ENCODE results near the gene NANS. TPM values are rescaled to one million over a fixed set of nuclear protein-coding genes. Genes with fewer than 3 reads are reported as not detected.

The NANS gene
- total RNA-seq, 1 experiment from 2014 or later = 57.9 TPM

DNA sequence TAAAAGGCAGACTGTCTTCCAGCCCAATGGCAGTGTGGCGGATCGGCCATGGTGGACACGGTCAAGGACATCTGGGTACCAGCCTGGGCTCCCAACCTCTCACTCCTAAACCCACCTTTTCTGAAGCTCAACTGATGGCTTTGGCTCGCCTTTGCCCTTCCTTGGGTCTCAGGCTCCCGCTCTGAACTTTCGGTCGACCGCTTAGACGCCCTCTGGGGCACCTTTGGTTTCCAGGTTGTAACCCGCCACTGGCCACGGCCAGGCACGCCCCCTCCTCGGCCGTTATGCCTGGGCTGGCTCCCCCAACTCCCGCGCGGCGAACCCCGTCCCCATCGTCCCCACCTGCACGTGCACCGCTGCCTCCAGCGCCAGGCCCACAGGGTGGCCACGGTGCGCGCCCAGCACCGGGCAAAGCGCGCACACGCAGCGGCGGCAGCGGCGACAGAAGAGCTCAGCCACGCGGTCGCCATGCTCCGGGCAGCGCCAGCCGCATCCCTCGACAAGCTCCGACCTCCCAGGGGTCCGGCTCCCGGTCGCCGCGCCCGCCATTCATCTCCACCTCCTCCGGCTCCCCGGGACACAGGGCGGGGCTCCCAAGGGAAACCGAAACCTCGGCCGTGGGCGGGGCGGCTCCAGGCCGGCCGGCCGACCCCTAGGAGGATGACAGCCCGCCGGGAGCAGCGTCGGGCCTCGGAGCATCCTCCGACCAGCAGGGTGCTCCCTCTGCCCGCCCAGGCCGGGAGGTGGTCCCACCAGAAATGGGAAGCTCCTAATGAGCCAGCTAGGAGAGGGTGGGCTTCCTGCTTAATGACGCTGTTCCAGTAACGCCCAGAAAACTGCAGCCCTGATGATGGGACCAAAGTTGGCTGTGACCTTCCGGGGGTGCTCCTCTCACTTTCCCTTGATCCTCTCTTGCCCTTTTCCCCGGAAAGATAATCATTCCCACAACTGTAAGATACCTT, 62.4 kb downstream of the NANS start, which contains the start of gene TRIM14 (continued):
- TF ChIP-seq, protein P1, sequence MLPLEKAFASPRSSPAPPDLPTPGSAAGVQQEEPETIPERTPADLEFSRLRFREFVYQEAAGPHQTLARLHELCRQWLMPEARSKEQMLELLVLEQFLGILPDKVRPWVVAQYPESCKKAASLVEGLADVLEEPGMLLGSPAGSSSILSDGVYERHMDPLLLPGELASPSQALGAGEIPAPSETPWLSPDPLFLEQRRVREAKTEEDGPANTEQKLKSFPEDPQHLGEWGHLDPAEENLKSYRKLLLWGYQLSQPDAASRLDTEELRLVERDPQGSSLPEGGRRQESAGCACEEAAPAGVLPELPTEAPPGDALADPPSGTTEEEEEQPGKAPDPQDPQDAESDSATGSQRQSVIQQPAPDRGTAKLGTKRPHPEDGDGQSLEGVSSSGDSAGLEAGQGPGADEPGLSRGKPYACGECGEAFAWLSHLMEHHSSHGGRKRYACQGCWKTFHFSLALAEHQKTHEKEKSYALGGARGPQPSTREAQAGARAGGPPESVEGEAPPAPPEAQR (CRISPR knock-in tag; IDR thresholded peaks at IDR 0.05) = no peak
- TF ChIP-seq USF2 (CRISPR knock-in tag; IDR thresholded peaks at IDR 0.05) (no peak), MXD4 (CRISPR knock-in tag; IDR thresholded peaks at IDR 0.05; ENCODE audit: borderline replicate concordance) (no peak), TCF7 (CRISPR knock-in tag; IDR thresholded peaks at IDR 0.05; ENCODE audit: low read depth) (no peak), RORB (CRISPR knock-in tag; IDR thresholded peaks at IDR 0.05) (no peak), JAZF1 (CRISPR knock-in tag; IDR thresholded peaks at IDR 0.05) (no peak), NFE2L1 (CRISPR knock-in tag; IDR thresholded peaks at IDR 0.05) (peak; percentile 73; the same call in 1 of the 2 replicates), ELF4 (CRISPR knock-in tag; IDR thresholded peaks at IDR 0.05; ENCODE audit: low read depth) (peak; percentile 90; the same call in 1 of the 2 replicates)

GRCh38 chr9:98120476-98120875, 63.9 kb downstream of the NANS start:
- Mint-ChIP-seq H3K4me3 (no peak overlapping the region), H3K27me3 (ENCODE audit: low read depth) (peaks cover 20% of the 10 kb centered on the region), H3K4me1 (peaks cover 19% of the 10 kb centered on the region), H3K36me3 (peaks cover 11% of the 10 kb centered on the region), H3K27ac (0 out of 2 replicates have a peak overlapping the region, but pooled peaks have one; percentile 7), H3K9me3 (no peaks in the 10 kb centered on the region)
- ChIA-PET POLR2A (no interaction called here), CTCF (interaction anchor here (0.7 to 1.1 kb wide), 4 partner anchors 47 to 72 kb away, joined by 3 read pairs; partner anchors contain the start of gene CORO2A)
- TF ChIP-seq SP1 (CRISPR knock-in tag; conservative IDR thresholded peaks at IDR 0.05) (no peak), ETV6 (CRISPR knock-in tag; IDR thresholded peaks at IDR 0.05) (no peak), ELF4 (CRISPR knock-in tag; IDR thresholded peaks at IDR 0.05; ENCODE audit: low read depth) (no peak), E2F1 (CRISPR knock-in tag; IDR thresholded peaks at IDR 0.05) (no peak), ZNF396 (CRISPR knock-in tag; IDR thresholded peaks at IDR 0.05; ENCODE audit: borderline replicate concordance) (no peak), AR (CRISPR knock-in tag; IDR thresholded peaks at IDR 0.05) (no peak), IRF2 (CRISPR knock-in tag; IDR thresholded peaks at IDR 0.05; ENCODE audit: borderline replicate concordance, low read depth) (no peak), ATF1 (CRISPR knock-in tag; IDR thresholded peaks at IDR 0.05) (no peak), PRRX2 (CRISPR knock-in tag; IDR thresholded peaks at IDR 0.05) (no peak), NFYB (CRISPR knock-in tag; conservative IDR thresholded peaks at IDR 0.05; ENCODE audit: low read depth) (no peak), CREB1 (CRISPR knock-in tag; IDR thresholded peaks at IDR 0.05) (no peak)
- TF ChIP-seq, protein P2, sequence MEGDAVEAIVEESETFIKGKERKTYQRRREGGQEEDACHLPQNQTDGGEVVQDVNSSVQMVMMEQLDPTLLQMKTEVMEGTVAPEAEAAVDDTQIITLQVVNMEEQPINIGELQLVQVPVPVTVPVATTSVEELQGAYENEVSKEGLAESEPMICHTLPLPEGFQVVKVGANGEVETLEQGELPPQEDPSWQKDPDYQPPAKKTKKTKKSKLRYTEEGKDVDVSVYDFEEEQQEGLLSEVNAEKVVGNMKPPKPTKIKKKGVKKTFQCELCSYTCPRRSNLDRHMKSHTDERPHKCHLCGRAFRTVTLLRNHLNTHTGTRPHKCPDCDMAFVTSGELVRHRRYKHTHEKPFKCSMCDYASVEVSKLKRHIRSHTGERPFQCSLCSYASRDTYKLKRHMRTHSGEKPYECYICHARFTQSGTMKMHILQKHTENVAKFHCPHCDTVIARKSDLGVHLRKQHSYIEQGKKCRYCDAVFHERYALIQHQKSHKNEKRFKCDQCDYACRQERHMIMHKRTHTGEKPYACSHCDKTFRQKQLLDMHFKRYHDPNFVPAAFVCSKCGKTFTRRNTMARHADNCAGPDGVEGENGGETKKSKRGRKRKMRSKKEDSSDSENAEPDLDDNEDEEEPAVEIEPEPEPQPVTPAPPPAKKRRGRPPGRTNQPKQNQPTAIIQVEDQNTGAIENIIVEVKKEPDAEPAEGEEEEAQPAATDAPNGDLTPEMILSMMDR (IDR thresholded peaks at IDR 0.05) = no peak
- ATAC-seq = no peak
- no peak for DNase-seq (ENCODE audit: low spot score)
